ENCODE results near the gene DNAH8.

GRCh38 chr6:38943964-38944363, 228.9 kb downstream of the DNAH8 start:
- TF ChIP-seq, protein P1, sequence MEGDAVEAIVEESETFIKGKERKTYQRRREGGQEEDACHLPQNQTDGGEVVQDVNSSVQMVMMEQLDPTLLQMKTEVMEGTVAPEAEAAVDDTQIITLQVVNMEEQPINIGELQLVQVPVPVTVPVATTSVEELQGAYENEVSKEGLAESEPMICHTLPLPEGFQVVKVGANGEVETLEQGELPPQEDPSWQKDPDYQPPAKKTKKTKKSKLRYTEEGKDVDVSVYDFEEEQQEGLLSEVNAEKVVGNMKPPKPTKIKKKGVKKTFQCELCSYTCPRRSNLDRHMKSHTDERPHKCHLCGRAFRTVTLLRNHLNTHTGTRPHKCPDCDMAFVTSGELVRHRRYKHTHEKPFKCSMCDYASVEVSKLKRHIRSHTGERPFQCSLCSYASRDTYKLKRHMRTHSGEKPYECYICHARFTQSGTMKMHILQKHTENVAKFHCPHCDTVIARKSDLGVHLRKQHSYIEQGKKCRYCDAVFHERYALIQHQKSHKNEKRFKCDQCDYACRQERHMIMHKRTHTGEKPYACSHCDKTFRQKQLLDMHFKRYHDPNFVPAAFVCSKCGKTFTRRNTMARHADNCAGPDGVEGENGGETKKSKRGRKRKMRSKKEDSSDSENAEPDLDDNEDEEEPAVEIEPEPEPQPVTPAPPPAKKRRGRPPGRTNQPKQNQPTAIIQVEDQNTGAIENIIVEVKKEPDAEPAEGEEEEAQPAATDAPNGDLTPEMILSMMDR (IDR thresholded peaks at IDR 0.05; ENCODE audit: extremely low read depth in 1 of 2, insufficient read depth in 1 of 2, low read depth in 1 of 2, low read length in 2 of 2): no peak
- no peak for TF ChIP-seq POLR2AphosphoS5 (IDR thresholded peaks at IDR 0.05; ENCODE audit: insufficient read depth, low read depth, low read length)
- no peak for TF ChIP-seq POLR2A (IDR thresholded peaks at IDR 0.05; ENCODE audit: low read depth, low read length)
- TF ChIP-seq EZH2 (IDR thresholded peaks at IDR 0.05; ENCODE audit: borderline replicate concordance, low read depth, low read length, severe bottlenecking): no peak
